Retinal pigment epithelial cell (primary cell): ENCODE measurements around the gene UBXN11.
"Not testable (repeated sequence)": the region's sequence is repeated elsewhere in the genome, so short reads cannot be mapped to it uniquely, and the experiment has no call there.

Experiments
- DNase-seq: peaks from one replicate; pipeline ENCODE4 v3.0.0-alpha.2; 2010; ENCODE audit warnings: low read depth
- H3K4me3 ChIP-seq: 2 replicates; pipeline ENCODE4 v1.5.1; 2011; ENCODE audit warnings: mild to moderate bottlenecking, low read length, control low read depth, moderate library complexity
- TF ChIP-seq, protein P1 (sequence below): conservative IDR thresholded peaks from 2 replicates; pipeline ENCODE4 v1.5.1; 2011; ENCODE audit warnings: low read depth, low read length, control low read depth, inconsistent platforms

The UBXN11 gene

DNA sequence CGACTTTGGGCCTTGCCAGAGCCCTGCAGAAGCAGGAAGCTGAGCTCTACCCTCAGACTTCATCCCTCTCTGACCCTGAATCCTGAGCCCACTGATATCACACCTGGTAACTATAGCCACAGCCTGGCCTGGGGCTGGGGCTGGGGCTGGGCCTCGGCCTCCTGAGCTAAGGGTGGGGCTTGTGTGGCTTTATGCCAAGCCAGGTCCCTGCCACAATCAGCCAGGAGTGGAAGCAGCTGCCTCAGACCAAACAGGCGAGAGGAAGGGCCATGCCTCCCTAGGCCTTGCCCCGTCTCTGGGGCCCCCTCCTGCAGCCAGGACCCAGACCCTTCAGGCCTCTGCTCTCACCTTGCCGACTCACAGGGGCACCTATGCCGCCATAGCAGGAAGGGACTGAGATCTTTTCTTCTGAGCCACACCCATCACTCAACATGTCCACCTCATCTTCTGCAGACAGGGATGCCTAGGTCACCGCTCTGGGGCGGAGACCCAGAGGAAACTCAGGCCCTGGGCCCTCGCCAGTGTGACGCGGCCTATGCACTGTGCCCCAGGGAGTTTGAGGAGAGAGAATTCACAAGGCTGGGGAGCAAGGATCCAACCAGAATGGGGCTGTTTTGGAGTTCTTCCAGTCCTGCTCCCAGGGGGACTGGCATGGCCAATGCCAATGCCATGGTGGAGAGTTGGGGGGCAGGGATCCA lies 5.7 kb downstream of the UBXN11 start:
- no peak overlapping the region for H3K4me3 ChIP-seq
- DNase-seq: no peak
- TF ChIP-seq, protein P1, sequence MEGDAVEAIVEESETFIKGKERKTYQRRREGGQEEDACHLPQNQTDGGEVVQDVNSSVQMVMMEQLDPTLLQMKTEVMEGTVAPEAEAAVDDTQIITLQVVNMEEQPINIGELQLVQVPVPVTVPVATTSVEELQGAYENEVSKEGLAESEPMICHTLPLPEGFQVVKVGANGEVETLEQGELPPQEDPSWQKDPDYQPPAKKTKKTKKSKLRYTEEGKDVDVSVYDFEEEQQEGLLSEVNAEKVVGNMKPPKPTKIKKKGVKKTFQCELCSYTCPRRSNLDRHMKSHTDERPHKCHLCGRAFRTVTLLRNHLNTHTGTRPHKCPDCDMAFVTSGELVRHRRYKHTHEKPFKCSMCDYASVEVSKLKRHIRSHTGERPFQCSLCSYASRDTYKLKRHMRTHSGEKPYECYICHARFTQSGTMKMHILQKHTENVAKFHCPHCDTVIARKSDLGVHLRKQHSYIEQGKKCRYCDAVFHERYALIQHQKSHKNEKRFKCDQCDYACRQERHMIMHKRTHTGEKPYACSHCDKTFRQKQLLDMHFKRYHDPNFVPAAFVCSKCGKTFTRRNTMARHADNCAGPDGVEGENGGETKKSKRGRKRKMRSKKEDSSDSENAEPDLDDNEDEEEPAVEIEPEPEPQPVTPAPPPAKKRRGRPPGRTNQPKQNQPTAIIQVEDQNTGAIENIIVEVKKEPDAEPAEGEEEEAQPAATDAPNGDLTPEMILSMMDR: no peak

DNA sequence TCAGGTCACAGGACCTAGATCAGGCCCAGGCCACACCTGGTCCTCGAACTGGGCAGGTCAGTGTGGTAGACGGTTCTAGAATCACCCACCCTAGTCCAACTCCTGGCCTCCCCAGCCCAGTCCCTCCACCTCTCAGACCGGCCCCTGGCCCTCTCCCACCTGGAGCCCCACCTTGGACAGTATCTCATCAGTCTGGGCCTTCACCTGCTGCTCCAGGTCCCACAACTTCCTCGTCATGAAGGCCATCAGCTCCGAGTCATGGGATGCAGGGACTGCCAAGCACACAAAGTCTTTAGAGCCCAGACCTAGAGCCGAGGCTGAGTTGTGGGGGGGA lies 8.7 kb downstream of the UBXN11 start:
- H3K4me3 ChIP-seq: no peak overlapping the region
- DNase-seq: no peak
- TF ChIP-seq, protein P1: no peak

DNA sequence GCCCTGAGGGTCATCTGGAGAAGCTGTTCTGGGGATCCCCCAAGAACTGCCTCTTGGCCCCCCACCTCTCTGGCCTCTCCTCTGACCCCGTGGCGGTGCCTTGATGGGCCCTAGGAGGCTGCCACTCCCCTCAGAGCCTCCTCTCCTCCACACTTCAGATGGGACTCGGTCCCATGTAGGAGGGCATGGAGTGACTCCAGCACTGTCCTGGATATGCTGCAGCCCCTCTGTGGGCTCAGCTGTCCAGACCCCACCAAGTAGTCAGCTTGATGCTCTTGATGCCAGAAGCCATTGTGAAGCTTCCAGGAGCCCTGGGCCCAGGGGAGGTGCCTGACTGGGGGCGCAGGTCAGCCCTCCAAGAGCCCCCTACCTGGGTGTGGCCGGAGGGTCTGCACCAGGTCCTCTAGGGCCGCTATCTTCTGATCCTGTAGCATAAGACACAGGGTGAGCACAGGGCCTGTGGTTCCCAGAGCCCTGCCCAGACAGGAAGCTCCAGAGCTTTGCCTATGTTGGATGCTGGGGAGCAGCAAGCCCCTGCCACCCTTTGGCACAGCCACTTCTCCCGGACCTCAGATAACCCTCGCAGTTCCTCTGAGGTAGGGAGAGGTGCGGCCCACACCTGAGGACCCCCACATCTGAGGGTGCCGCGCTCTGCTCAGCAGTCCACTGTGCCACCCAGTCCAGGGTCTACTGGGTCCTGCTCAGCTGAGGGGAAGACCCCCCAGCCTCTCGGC lies 9.2 kb downstream of the UBXN11 start:
- TF ChIP-seq, protein P1: no peak
- no peak overlapping the region for H3K4me3 ChIP-seq
- DNase-seq: no peak

DNA sequence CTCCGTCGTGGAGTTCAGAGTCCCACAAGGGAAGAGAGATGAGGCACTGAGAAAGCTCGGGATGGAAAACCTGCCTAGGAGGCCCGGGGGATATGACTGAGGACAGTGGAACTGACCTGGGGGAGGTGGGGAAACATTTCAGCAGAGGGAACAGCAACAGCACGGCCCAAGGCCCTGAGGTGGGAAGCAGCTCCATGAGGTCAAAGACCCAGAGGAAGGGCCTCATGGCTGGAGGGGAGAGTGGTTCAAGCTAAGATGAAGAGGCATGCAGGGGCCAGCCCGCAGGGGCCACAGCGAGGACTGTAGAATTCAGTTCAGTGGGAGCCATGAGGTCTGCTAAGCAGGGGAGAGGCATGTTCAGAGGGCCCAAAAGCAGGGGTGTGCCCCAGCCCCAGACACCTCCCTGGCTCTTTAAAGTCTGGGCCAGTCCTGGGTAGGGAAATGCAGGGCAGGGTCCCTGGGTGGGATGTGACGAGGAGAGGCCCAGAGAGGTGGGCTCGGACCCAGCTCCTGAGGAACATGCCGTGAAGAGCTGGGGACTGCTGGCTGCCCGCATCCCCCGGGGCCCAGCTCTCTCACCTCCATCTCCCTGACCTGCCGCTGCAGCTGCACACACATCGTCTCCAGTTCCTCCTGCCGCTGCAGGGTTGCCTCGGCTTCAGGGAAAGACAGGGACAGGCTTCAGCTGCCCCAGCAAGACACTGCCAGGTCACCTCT lies 9.9 kb downstream of the UBXN11 start:
- H3K4me3 ChIP-seq: no peak overlapping the region
- TF ChIP-seq, protein P1: no peak
- DNase-seq: no peak

DNA sequence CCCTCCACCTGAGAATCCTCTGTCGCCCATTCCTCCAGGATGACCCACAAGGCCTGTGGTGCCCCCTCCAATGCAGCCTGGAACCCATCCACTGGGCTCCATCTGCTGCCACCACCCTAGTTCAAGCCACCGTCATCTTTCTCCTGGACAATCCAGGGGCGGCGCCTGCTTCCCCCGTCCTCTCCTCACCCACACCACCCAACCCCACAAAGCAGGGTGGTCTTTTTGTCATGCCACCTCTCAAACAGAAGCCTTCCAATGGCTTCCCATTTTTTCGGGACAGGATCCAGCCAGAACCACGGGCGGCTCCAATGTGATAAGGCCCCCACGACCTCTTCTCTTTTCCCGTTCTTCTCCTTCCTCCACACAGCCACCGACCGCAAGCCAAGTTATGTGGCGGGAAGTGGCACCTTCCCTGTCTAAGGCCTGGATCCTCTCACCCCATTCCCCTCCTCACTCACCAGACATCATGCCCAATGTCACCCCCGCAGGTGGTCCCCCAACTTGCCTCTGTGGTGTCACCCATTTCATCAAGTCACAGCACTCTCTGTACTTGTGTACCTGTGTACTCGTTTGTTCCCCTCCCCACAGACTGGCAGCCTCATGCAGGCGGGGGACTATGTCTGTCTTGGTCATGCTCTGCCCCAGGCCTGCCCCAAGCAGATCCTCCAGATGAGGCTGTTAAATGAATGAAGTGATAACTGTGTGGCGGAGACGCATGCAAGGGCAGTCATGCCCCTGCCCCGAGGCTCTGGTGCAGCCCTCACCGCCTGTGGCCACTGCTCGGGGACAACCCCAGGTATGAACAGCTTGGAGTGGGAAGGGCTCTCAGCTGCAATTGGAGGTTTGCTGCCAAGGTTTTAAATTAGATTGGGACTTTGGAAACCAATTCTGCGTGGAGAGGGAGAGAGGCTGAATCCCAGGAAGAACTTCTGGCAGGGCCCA lies 11.0 kb downstream of the UBXN11 start:
- TF ChIP-seq, protein P1: no peak
- DNase-seq: no peak
- no peak overlapping the region for H3K4me3 ChIP-seq

DNA sequence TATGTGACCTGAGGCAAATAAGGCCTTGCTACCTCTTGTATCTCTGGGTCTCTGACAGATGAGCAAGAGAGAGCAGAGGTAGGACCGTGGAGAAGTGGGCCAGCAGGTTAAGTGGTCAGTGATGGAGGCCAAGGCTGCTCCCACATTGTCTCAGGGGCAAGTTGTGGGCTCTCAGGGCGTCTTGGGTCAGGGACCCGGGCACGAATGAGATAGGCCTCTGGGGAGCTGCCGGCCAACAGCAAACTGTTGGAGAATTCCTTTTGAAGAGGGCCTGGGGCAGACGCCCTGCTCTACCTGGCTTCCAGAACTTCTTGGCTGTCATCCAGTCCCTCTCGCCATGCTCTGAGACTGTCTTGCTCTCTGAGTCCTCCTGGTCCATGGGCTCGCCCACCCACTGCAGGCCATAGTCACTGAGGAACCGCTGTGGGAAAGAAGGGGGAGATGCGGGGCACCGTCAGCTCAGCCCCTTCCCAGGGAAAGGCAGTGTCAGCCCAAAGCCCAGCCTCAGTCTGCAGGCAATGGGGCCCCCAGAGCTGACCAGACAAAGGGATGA lies 12.4 kb downstream of the UBXN11 start:
- TF ChIP-seq, protein P1: no peak
- no peak overlapping the region for H3K4me3 ChIP-seq
- DNase-seq: no peak

DNA sequence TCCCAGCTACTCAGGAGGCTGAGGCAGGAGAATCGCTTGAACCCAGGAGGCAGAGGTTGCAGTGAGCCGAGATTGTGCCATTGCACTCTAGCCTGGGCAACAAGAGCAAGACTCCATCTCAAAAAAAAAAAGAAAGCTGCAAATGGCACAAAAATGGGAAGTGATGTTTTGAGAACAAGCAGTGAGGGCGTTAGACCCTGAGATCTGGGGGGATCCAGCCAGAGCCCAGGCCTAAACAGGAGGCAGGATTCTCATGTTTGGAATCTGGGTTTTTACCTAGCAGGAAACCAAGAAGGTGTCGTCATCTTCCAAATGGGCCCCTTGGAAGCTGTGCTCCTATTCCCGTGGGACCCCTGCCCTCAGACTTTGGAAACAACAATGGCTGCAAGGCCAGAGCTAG lies 13.7 kb downstream of the UBXN11 start:
- not testable (repeated sequence) for H3K4me3 ChIP-seq, DNase-seq
